Measurements from ENCODE around the gene SSR4. TPM values are rescaled to one million over a fixed set of nuclear protein-coding genes. Genes with fewer than 3 reads are reported as not detected.

The SSR4 gene
- polyA plus RNA-seq, 12 donors = 94.6 to 175 (median 108) TPM; not detected in 1

DNA sequence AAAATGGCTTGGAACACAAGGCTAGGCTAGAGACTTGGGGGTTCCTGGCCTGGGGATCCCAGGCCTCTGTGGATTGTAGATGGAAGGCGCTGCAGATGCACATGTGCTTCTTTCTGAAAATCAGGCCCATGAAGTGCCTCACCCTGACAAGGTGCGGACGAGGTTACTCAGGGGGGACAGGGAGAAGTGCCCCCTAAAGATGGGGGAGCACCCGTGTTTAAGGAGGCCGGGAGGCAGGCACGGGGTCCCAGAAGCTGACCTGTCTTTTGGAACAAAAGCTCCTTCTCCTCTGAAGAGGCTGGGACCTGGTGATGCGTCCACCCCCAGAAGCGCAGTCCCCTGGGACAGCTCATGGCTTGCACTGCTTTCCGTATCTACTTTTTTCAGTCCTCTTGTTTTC, 33.4 kb downstream of the SSR4 start:
- no peak for DNase-seq

DNA sequence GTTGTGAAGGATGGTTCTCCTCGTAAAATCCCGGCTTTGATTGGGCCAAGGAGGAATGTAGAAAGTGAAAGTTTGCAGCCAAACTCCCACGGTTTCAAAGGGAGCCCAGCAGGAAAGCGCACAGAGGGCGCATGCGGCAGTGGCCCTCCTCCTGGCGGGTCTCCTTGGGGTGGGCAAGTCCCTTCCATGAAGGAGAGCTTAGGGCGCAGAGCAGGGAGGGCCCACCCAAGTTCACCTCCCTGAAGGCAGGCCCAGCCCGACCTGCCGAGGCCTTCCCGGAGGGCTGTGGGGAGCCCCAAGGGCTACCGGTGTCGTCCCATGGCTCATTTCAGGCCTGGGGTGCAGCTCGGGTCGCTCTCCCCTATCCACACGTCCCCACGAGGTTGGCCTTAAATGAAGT, 33.8 kb downstream of the SSR4 start:
- DNase-seq = no peak

- no peak for DNase-seq
Measured at GRCh38 chrX:153828723-153829548, 34.5 kb downstream of the SSR4 start.

DNA sequence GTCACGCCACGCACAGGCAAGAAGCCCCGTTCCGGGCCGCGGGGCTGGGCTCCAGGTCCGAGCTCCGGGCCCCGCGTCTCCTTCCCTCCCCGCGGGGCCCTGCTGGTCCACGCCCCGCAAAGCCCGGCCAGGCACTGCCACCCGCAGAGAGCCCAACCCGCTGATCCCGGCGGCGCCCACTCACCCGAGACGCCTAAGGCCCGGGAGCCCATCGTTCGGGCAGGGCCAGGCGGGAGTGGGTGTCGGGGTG, 35.0 kb downstream of the SSR4 start:
- DNase-seq = no peak

DNA sequence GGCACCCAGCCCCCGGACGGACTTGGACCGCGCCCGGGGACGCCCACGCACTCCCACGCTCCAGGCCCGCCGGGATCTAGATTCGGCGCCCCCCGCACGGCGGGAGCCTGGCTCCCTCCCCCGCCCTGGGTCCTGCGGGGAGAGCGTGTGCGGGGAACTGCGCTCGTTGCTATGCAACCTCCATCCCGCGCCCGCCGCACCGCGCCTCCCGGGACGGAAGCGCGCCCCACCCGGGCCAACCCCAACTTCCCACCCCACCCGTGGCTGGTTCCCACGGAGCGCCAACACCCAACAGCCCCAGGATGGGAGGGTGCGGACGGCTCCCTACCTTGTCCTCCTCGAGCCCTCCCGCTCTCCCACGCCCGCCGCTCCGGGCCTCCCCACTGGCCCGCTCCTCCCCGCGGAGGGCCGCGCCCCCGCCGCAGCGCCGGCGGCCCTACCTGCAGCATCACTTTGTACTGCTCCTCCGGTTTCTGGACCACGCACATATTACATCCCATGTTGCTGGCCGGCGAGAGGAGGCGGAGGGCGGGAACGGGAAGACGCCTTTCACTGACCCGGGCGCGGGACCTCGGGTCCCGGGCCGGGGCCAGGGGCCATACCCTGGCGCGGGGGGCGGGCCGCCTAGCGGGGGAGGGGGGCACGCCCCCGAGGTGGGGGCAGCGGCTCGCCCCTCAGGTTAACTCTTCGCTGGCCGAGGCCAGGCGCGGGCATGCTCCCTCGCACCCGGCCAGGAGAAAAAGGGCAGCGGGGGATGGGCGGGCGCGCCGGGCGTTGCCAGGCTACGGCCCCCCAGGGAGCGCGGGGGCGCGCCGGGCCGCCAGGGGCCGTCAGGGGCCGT, 35.6 kb downstream of the SSR4 start, which contains the start of gene PDZD4:
TSS of gene PDZD4 (minus strand) at position 746 of the 841 bp plus-strand sequence. CDS start at position 500, 246 bp downstream.
- no peak for DNase-seq

DNA sequence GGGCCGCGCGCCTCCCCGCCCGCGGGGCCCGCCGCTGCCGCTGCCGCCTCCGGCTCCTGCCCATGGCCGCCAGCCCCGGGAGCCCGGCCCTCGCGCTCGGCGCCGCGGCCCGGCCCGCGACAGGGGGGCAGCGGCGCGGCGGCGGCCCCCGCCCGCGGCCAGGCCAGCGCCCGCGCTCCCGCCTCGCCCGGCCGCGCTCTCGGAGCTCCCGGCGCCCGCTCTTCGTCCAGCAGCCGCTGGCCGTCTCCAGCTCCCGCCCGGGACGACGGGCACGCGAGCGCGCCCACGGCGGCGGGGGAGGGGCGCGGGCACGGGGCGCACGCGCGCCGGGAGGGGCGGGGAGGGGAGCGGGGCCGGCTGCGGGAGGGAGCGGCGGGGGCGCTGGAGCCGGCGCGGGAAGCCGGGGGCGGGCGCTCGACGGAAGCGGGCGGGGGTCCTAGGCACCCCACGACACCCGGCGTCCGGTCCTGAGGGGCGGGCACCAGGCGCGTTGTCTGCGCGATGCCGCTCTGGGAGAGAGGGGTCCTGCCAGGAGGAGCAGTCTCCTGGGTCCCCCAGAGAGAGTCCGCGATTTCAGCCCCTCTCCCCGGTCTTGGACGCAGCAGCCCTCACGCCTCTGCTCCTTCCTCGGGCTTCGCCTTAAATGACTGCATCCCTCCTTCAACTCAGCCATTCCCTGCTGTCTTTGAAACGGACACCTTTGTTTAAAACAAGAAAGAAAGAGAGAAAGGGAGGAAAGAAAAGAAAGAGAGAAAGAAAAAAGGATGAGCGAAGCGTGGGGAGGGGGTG, 36.4 kb downstream of the SSR4 start:
- no peak for DNase-seq

DNA sequence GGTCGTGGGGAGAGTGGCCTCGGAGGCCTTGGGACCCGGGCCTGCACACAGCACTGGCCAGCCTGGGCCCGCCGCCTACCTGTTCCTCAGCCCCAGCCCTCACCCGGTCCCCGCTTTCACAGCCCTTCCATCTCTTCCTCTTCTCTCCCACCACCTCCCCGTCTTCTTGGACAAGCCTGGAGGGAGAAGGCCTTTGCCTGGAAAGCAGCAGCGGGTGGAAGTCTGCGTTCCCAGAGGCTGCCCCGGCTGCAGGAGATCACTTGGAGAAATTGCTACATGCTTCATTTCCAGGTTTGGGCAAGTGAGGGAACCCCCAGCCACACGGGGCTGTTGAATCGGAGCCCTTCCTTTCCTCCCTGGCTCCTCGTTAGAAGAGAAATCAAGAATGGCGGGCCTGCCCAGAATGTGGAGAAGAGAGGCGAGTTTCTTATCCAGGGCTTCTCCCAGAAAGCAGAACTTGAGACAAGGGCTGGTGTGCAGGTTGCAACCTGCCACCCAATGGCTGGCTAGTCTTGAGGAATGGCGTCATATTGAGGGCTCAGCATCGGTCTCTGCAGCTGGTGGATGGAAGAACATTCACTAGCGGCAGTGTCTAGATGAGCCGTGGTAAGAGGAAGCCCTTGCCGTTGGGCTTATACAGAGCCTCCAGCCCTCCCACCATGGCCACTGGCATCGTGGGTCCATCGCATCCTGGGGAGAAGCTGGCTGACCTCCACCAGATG, 37.1 kb downstream of the SSR4 start:
- no peak for DNase-seq

GRCh38 chrX:153832728-153833127, 38.3 kb downstream of the SSR4 start:
- DNase-seq = no peak

- no peak for DNase-seq
Measured at GRCh38 chrX:153836921-153837320, 42.5 kb downstream of the SSR4 start.

DNA sequence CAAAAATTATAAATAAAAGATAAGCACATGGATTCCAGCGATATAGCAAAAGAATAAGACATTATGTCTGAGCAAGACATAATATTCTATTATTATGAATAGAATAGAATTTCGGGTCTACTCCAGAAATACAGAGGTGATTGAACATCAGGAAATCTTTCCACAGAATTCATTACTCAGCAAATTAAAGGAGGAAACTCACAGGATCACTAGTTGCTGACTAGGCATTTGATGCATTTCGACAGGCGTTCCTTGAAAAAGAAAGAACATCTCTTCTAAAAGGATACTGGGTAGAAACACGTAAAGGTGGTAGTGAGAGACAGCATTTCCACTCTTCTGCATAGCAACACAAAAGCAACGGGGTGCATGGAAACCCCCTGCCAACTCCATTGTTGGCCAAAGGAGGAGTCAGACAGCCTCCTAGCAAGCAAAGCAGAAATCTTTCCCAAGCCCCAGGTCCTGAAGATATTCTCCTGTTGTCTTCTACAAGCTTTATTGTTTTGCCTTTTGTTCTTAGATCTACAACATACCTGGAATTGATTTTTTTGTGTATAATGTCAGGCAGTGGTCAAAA, 50.1 kb downstream of the SSR4 start:
- no peak for DNase-seq

DNA sequence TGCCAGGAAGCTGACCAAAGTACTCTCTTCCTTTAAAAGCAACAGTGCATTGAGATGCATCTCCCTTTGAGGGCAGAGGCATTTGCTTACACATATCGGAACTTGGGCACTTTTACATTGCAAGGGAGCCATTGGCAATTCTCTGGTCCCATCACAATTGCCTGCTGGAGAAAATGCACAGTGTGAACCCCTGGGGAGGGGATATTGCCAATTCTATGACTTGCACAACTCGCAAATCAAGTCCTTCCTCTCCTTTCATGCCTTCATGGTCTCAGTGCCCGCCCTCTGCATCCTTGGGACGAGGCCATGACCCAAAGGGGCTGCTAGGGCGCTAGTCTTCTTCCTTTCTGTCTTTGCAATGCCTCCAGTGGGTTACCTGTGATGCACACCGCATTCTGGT, 50.7 kb downstream of the SSR4 start:
- no peak for DNase-seq

- no peak for DNase-seq
Measured at GRCh38 chrX:153845842-153846241, 51.4 kb downstream of the SSR4 start.

Other genes with a start within 250 kb of the SSR4 start
- 10 to 100 TPM in 10 of 12 donors, not detected in 2; 10.7 to 15.3 (median 11.6) TPM for gene CCNQ, start 195.5 kb upstream of the SSR4 start, polyA plus RNA-seq (ENCODE audit: insufficient read length in 12 of 12)
- gene DUSP9, start 147.5 kb upstream of the SSR4 start, polyA plus RNA-seq (ENCODE audit: insufficient read length in 12 of 12) = under 1 TPM in 10 of 12 donors, not detected in 2; 0.22 to 0.89 (median 0.33) TPM
- gene PNCK, start 120.9 kb upstream of the SSR4 start, polyA plus RNA-seq (ENCODE audit: insufficient read length in 12 of 12) = 10 to 100 TPM in 2 of 12 donors, 1 to 10 TPM in 9, not detected in 1; 1.5 to 20.9 (median 4.4) TPM
- gene SLC6A8, start 106.7 kb upstream of the SSR4 start, polyA plus RNA-seq (ENCODE audit: insufficient read length in 12 of 12) = 10 to 100 TPM in 11 of 12 donors, not detected in 1; 24.6 to 44.9 (median 28.9) TPM
- 10 to 100 TPM in 11 of 12 donors, not detected in 1; 66.3 to 89.7 (median 73.6) TPM for gene BCAP31, start 70.3 kb upstream of the SSR4 start, polyA plus RNA-seq (ENCODE audit: insufficient read length in 12 of 12)
- gene ABCD1, start 69.8 kb upstream of the SSR4 start, polyA plus RNA-seq (ENCODE audit: insufficient read length in 12 of 12) = 10 to 100 TPM in 2 of 12 donors, 1 to 10 TPM in 9, not detected in 1; 5.7 to 14.0 (median 8.6) TPM
- gene PLXNB3, start 30.4 kb upstream of the SSR4 start, polyA plus RNA-seq (ENCODE audit: insufficient read length in 12 of 12) = 10 to 100 TPM in 2 of 12 donors, 1 to 10 TPM in 9, not detected in 1; 2.0 to 10.9 (median 3.1) TPM
- gene SRPK3, start 13.6 kb upstream of the SSR4 start, polyA plus RNA-seq (ENCODE audit: insufficient read length in 12 of 12) = 100 to 1,000 TPM in 11 of 12 donors, not detected in 1; 109 to 276 (median 201) TPM
- 10 to 100 TPM in 11 of 12 donors, not detected in 1; 37.1 to 73.0 (median 39.8) TPM for gene IDH3G, start 293 bp upstream of the SSR4 start, polyA plus RNA-seq (ENCODE audit: insufficient read length in 12 of 12)
- 1 to 10 TPM in 11 of 12 donors, not detected in 1; 2.7 to 9.6 (median 2.8) TPM for gene PDZD4, start 35.9 kb downstream of the SSR4 start, polyA plus RNA-seq (ENCODE audit: insufficient read length in 12 of 12)
- gene L1CAM, start 91.5 kb downstream of the SSR4 start, polyA plus RNA-seq (ENCODE audit: insufficient read length in 12 of 12) = 10 to 100 TPM in 2 of 12 donors, 1 to 10 TPM in 9, not detected in 1; 1.7 to 11.7 (median 2.8) TPM
- gene AVPR2, start 110.0 kb downstream of the SSR4 start, polyA plus RNA-seq (ENCODE audit: insufficient read length in 12 of 12) = 1 to 10 TPM in 1 of 12 donors, under 1 TPM in 9, not detected in 2; 0.33 to 1.3 (median 0.63) TPM
- gene ARHGAP4, start 131.6 kb downstream of the SSR4 start, polyA plus RNA-seq (ENCODE audit: insufficient read length in 12 of 12) = 10 to 100 TPM in 11 of 12 donors, not detected in 1; 13.9 to 84.8 (median 18.2) TPM
- gene NAA10, start 140.4 kb downstream of the SSR4 start, polyA plus RNA-seq (ENCODE audit: insufficient read length in 12 of 12) = 10 to 100 TPM in 11 of 12 donors, not detected in 1; 42.6 to 72.0 (median 57.7) TPM
- 10 to 100 TPM in 1 of 12 donors, 1 to 10 TPM in 10, not detected in 1; 1.4 to 26.0 (median 2.3) TPM for gene RENBP, start 150.0 kb downstream of the SSR4 start, polyA plus RNA-seq (ENCODE audit: insufficient read length in 12 of 12)
- gene HCFC1, start 177.2 kb downstream of the SSR4 start, polyA plus RNA-seq (ENCODE audit: insufficient read length in 12 of 12) = 100 to 1,000 TPM in 1 of 12 donors, 10 to 100 TPM in 11; 24.3 to 129 (median 31.2) TPM
- 1 to 10 TPM in 10 of 12 donors, not detected in 2; 2.7 to 7.0 (median 4.8) TPM for gene TMEM187, start 178.1 kb downstream of the SSR4 start, polyA plus RNA-seq (ENCODE audit: insufficient read length in 12 of 12)
- 10 to 100 TPM in 11 of 12 donors, not detected in 1; 27.7 to 48.5 (median 39.2) TPM for gene IRAK1, start 225.2 kb downstream of the SSR4 start, polyA plus RNA-seq (ENCODE audit: insufficient read length in 12 of 12)

All from muscle of arm (tissue), 12 donors.